HG03342 (cell line): ENCODE results near the gene MTNR1B.

Experiments used
- ATAC-seq: cut with Tn5 transposase; IDR thresholded peaks from one replicate; pipeline ENCODE4 v1.9.1; 2021; ENCODE audit warnings: mild to moderate bottlenecking, moderate library complexity; ENCODE audit not compliant: unreplicated experiment

MTNR1B gene

DNA sequence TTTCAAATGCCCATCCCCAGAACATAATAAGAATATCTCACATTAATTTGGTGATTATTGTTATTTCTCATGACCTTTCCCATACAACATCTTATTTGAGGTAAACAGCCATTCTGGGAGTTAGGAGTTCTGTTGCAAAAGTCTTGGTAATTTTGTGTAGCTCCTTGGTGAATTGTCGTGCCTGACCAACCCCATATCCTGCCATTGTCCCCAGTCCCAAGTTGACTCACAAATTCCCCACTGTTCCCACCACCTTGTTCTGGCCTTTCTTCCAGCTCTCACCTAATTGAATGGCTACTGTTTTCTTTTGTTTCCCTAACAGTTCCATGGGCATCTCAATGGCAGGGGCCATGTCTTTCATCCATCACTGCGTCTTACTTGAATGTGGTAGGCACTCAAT lies 8.0 kb downstream of the MTNR1B start:
- ATAC-seq = no peak

DNA sequence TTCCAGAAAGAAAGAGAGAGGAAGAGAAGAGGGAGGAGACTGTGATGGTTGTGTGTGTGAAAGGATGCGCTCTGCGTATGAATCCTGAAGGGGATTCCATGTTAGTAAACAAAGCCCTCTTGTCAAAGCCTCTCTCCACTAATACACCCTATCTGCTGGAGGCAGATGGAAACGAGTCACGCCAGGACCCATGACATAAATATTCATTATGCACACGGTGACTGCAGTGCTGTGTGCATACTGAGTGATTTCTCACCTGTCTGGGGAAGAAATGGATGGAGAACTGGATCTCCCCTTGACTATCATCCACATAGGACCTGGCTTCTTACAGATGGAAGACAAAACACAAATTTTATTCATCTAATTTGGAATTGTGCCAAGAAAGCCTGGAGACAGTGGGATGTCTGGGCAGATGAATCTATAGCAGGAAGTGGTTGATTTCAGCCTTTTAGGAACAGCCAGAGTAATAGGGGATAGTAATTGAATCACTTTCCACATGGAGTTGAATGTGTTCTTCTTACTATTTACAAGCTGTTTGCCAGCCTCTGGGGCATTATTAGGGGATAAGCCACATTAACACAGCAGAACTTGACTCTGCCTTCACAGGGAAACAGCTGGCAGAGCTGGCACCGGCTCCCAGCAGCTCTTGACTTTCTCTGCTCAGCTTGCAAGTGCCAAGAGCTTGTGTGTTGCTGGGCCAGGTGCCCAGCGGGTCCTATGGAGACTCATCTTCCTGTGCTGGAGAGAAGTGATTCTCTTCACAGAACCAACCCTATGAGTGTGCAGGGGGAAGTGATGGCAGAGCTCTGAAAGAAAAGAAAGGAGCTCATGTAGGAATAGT lies 9.0 kb downstream of the MTNR1B start:
- ATAC-seq = no peak

DNA sequence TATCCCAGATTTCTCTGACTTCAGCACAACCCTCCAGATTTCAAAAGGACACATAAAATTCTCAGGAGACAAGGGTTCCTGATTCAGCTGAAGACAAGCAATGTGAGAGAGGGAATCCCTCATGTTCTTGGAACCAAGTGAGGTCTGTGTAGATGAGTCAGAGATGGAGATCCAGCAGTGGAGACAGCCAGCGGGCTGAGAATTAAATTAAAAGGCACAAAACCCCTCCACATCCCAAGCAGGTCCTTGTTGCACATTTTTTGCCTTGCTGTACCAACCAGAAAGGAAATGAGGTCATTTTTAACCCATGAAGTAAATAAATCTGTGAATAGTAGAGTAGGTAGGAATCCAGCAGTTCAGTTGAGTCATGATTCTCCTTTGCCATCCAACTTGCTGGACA lies 9.7 kb downstream of the MTNR1B start:
- ATAC-seq = no peak

DNA sequence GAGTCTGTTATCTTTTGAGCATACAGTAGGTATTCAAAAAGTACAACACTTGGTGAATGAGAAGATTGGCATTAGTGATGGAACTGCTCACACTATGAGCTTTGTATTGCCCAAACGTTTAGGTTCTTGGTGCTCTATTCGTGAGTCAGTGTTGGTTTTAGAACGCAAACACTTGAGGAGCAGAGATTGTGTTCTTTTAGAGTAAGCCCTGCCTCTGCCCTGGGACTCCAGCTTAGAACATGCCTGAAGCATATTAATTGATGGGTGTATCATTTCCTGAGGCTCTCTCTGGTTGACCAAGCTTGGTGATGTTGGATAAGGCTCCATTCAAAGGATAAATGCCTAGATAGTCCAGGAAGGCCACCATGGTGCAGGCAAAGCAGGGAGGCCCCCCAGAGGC lies 10.9 kb downstream of the MTNR1B start:
- no peak for ATAC-seq

DNA sequence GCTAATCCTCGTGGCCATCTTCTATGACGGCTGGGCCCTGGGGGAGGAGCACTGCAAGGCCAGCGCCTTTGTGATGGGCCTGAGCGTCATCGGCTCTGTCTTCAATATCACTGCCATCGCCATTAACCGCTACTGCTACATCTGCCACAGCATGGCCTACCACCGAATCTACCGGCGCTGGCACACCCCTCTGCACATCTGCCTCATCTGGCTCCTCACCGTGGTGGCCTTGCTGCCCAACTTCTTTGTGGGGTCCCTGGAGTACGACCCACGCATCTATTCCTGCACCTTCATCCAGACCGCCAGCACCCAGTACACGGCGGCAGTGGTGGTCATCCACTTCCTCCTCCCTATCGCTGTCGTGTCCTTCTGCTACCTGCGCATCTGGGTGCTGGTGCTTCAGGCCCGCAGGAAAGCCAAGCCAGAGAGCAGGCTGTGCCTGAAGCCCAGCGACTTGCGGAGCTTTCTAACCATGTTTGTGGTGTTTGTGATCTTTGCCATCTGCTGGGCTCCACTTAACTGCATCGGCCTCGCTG lies 12.1 kb downstream of the MTNR1B start:
- ATAC-seq = no peak

DNA sequence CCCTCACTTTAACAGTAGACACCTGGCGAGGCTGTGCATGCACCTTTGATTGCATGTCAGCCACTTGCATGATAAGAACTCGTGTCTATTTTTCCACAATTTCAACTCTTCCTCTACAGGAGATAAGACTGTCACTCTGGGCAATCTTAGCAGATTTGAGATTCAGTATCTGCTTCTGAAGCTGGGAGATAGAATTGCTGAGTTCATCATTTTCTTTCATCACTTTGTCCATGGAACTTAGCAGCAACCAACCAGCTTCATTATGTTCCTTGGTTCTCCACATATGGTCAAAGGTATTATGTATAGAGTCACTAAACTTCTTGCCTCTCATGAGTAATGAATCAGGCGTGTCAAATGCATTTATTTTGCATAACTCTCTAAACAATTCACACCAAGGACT lies 17.1 kb downstream of the MTNR1B start:
- no peak for ATAC-seq

DNA sequence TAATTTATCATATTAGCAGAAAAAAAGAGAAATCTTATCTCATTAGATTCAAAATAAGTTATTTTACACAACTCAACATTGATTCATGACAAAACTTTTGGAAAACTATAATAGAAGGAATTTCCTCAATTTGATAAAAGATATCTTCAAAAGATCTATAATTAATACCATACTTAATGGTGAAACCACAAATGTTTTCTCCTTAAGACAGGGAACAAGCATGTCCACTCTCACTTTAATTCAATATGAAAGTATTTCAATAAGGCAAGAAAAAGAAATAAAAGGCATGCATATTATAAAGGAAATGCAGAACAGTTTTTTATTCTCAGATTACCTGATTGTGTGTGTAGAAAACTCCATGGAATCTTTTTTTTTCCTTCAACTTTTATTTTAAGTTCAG lies 23.6 kb downstream of the MTNR1B start:
- ATAC-seq = no peak

DNA sequence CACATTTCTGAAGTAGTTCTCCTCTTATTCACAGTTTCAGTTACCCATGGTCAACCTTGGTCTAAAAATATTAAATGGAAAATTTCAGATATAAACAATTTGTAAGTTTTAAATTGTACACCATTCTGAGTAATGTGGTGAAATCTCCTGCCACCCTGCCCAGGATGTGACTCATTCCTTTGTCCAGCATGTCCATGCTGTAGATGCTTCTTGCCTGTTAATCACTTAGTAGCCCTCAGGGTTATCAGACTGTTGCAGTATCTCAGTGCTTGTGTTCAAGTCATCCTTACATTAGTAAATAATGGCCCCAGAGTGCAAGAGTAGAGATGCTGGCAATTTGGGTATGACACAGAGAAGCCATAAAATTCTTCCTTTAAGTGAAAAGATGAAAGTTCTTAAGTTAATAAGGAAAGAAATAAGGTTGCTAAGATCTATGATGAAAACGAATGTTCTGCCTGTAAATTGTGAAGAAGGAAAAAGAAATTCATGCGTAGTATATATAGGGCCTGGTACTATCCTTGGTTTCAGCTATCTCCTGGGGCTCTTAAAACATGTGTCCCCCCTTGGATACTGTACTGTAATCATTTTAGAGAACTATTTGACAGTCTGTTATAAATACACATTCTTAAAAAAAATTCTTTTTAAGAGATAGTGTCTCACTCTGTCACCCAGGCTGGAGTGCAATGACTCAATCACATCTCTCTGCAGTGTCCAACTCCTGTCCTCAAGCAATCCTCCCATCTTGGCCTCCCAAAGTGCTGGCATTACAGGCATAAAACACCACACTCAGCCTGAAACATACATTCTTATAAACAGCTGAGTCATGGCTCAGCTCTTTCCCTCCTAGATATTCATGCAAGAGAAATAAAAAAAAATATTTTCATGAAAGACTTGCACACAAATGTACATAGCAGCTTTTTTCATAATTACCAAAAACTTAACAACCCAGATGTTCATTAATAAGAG lies 31.3 kb downstream of the MTNR1B start:
- ATAC-seq = no peak

DNA sequence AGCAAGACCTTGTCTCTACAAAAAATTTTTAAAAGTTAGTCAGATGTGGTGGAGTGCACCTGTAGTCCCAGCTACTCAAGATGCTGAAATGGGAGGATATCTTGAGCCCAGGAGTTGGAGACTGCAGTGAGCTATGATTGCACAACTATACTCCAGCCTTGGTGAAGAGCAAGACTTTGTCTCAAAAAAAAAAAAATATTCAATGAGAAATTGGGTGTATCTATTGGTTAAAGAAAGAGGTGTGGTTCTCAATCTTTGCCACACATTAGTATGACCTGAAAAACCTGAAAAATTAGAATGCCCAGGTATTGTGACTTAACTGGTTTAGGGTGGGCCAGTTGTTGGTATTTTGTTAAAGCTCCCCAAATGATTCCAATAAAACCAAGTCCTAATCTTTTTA lies 32.4 kb downstream of the MTNR1B start:
- ATAC-seq = no peak

DNA sequence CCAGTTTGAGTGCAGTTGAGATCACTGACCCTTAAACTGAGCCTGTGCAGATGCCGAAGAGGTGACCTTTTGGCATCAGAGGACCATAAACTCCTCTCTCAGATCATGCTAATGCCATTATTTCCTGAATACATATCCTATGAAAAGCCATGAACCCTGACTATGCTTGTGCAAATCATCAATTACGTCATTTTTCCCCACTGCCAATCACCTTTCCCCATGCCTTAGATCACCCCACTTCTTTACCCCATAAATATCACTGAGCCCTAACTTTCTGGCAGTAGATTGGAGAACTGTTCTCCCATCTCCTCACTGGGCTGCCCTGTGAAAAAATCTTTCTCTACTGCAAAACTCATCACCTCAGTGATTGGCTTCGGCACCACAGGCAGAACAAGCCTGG lies 32.9 kb downstream of the MTNR1B start:
- no peak for ATAC-seq

DNA sequence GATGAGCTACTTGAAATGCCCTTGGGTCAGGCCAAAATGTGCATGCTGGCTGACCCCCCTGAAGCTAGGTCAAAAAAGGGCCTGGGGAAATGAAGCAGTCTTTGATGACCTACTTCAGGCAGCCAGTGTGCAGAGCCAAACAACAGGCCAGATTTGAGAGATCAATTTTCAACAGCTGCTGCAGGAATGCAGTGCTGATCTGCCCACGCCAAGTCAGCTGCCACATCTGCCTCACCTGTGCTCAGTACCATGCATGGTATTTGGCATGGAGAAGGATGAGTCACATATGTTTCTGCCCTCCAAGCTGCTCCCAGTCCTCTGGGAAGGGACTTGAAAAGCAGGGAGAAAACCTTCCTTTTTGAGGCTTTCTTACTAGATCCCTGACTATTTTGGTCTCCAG lies 35.8 kb downstream of the MTNR1B start:
- ATAC-seq = no peak

DNA sequence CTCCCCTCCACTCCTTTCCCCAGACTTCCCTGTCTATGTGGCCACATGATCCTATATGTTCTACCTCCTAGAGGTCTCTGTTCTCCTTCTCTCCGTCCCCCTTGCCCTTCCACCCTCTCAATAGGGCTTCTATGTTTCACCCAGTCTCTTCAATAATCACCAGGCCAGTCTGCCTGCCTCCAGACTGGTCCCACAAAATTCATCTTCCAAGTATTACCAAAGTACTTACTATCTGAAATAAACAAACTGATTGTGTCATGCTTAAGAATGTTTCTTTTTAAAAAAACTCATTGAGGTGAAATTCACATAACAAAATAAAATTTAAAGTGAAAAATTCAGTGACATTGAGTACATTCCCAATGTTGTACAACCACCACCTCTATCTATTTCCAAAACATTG lies 44.2 kb downstream of the MTNR1B start:
- ATAC-seq = no peak

DNA sequence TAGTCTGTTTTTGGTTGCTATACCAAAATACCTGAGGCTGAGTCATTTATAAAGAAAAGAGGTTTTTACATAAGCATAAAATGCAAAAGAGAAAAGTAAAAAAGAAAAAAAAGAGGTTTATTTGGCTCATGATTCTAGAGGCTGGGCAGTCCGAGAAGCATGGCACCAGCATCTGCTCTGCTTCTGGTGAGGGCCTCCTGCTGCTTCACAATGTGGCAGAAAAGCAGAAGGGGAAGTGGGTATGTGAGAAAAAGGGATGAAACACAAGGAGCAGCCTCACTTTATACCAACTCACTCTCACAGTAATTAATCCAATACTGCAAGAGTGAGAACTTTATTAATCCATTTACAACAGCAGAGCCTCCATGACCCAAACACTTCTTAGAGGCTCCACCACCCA lies 47.1 kb downstream of the MTNR1B start:
- no peak for ATAC-seq

DNA sequence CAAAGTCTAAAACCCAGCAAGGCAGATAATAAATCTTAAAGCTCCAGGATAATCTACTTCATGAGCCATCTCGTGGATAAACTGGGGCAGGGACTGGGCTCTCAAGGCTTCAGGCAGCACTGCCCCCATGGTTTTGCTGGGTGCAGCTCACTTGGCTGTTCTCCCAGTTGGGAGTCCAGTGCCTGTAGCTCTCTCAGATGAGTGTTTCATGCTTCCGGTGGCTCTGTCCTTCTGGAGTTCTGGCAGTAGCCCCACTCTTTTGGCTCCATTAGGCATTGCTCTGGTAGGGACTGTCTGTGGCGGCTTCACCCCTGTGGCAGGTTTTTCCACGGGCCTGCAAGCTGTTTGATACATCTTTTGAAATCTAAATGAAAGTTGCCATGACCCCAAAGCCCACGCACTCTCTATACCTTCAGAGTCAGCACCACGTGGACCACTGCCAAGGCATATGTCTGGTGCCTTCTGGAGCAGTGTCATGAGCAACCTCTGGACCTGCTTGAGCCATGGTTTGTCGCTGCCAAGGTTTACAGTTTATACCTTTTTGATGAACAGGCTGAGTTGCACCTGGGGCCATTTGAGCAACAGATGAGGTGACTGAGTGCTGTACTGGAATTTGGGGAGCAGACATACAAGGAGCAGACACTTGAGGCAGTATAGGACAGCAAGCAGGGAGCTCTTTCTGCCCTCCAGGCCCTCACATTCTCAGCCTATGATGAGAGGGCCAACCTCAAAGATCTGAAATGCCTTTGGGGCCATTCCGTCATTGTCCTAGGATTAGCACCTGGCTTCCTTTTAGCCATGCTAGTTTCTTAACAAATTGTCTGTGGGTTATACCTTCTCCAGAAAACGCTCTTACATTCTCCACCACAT lies 48.6 kb downstream of the MTNR1B start:
- ATAC-seq = no peak

DNA sequence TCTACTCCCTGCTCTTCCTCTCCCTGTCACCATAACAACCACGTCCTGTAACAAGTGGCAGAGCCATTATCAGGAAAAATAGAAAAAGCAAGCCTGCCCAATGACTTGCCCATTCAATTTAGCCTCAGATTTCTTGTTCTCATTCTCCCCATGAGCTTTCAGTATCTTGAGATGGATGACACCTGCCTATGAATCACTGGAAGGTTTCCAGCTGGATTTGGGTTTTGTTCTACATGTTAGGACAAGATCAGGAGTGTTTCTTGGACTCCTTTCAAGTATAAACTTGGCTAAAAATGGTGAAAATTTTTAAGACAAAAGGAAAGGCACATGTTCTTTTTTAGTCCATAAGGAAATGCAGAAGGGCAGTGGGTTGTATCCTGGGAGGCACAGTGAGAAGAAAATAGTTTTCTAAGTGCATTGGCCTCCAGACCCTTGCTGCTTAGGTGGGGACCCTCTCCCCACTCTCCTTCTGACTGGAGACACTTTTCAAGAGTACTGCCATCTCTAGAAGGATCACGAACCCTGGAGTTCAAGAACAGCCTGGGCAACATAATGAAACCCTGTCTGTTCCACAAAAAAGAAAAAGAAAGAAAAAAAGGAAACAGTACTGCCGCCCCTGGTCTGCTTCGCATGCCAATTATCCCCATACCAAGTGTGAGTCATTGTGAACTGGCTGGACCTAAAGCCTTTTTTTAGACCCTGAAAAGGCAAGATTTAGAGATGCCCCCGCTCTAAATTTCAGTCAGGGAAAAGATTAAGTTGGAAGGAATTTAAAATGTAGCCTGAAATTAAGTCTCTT lies 51.0 kb downstream of the MTNR1B start:
- no peak for ATAC-seq

DNA sequence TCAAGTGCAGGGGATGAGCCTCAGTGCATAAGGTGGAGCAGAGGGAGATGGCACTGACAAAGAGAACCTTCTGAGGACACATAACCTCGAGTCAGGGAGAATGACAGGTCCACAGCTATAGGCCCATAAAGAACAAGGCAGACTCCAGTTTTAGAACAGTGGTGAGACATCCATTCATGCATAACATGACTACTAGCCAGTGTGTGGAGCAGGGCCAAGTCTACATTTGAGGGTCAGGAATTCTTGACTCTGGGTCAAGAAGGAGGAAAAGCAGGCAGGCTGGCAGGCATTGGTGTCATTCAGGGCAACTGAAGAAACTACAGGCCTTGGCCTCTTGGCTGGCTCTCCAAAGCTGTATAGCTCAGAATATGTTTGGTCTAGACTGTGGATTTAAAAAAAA lies 54.9 kb downstream of the MTNR1B start:
- ATAC-seq = no peak

DNA sequence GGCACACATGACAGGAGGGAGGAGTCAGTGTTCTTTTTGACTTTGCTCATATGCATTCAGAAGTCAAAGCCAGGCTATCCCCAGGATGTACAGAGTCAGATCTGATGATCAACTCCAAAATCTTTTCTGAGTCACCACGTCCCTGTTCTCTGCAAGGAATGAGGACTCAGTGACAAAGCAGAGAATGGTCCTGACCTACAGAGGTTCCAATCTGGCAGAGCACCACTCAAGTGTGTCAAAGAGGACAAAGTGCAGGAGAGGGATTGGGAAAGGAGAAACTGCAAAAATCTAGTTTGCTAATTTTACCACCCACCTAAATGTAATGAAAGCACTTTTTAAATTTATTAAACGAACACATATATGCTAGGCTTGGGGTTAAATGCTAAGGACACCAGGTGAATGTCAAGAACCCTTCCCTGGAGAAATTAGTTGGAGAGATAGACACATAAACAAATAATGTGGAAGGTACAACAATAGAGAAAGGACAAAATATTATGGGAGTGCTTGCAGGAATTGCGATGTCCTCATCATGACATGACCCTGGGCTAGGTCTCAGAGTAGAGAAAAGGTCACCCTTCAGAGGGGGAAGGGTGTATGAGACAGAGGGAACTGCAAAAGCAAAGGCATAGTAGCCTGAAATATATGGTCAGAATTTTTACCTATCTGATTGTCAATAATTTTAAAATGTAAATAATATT lies 56.3 kb downstream of the MTNR1B start:
- no peak for ATAC-seq

DNA sequence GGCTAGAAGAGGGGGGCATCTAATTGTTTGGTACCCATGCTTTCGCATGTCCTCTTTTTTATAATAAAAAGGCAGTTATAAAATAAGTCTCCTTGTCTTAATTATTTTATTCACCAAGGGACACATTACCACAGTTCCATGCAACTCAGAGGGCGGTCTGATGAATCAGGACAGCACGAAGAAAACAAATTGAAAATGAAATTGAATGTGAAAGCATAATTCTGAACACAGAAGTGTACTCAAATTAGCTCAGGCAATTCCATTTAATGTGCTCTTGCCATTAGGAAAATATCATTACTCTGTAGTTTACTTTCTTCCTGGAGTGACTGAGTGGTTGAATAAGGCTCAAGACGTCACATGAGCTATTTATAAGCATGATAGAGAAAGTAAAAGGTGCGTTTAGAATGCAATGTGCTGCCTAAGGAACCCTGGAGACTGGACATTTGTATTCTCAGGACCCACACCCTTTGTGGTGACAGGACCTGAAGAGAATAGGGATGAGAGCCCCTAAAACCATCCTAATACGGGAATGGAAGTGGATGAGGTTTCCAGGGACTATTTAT lies 59.6 kb downstream of the MTNR1B start:
- no peak for ATAC-seq

DNA sequence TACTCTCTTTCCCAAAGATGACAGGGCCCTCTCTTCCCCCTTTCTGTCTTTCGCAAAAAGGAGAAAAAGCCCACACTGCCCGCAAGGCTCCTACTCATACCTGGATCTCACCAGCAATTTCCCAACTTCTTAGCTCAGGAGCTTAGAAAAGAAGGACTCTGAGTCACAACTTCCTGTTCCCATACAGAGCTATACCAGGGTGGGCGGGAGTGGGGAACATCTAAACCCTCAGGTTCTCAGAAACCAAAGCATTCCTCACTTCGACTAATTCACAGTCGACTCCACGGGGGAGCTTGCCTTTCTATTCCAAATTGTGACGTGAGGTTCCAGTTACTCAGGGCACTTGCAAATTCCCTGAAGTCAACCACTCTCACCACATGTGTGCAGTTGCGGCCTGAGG lies 61.9 kb downstream of the MTNR1B start:
- ATAC-seq = no peak
